HepG2 (cell line): ENCODE results near the gene SYTL5. TPM values are rescaled to one million over a fixed set of nuclear protein-coding genes. Genes with fewer than 3 reads are reported as not detected.

Experiments used
- ATAC-seq: fragments of 200-7000 bp; cut with Tn5 transposase; 3 replicates; pipeline ENCODE4 v1.9.1; 2020; ENCODE audit warnings: mild to moderate bottlenecking, moderate library complexity
- BruUV-seq: library from RNA; stranded (reverse); fragments of 400-500 nt; replicated peaks from 2 replicates; lab custom pipeline; 2021; lab: Mats Ljungman, UMichigan
- CTCF ChIA-PET: fragments of 300-600 bp; formaldehyde crosslinking; extraction: SDS; loops from one replicate; lab custom pipeline; 2021; ENCODE audit warnings: low total read pairs, inconsistent platforms, low intra/inter-chr PET ratio; lab: Yijun Ruan, JAX
- POLR2A ChIA-PET: fragments of 350-600 bp; sonication (Branson Sonifier 250); formaldehyde crosslinking; loops from one replicate; lab custom pipeline; 2020; ENCODE audit warnings: antibody characterized with exemption, inconsistent platforms; lab: Yijun Ruan, JAX
- DNase-seq: peaks from one replicate; pipeline ENCODE4 v3.0.0-alpha.2; 2015; ENCODE audit warnings: low spot score
- FAIRE-seq: peaks from 3 replicates; lab custom pipeline; 2011; peaks lifted over from hg19 to GRCh38; lab: Jason Lieb, UNC
- H2AFZ ChIP-seq: one replicate; pipeline ENCODE4 v1.6.1; 2011; ENCODE audit warnings: low read length, inconsistent platforms
- H3K27ac ChIP-seq: fragments of 300-600 bp; 3 replicates; pipeline ENCODE4 v1.8.0; 2011; ENCODE audit warnings: mixed run types, mild to moderate bottlenecking, mixed read lengths, low read length, inconsistent platforms; ENCODE audit not compliant: insufficient read depth; ENCODE audit errors: extremely low read length
- H3K27me3 ChIP-seq, 2 experiments: fragments of 200-600 bp in 1 of 2; 2 replicates in 1 of 2; 3 replicates in 1 of 2; pipeline versions ENCODE4 v1.6.0 to v1.8.0; 2011; ENCODE audit warnings: low read length in 2 of 2, mild to moderate bottlenecking in 2 of 2, moderate library complexity in 2 of 2, inconsistent platforms in 1 of 2; ENCODE audit not compliant: insufficient read depth in 2 of 2, control insufficient read depth in 1 of 2
- H3K36me3 ChIP-seq, 2 experiments: fragments of 200-600 bp in 1 of 2; replicated peaks in 1 of 2; 2 replicates in 1 of 2; 3 replicates in 1 of 2; pipeline versions ENCODE4 v1.5.1 to v1.8.0; 2011; ENCODE audit warnings: low read length in 2 of 2, inconsistent platforms in 1 of 2; ENCODE audit not compliant: insufficient read depth in 2 of 2, control insufficient read depth in 1 of 2
- H3K4me1 ChIP-seq: 2 replicates; pipeline ENCODE4 v1.5.1; 2012; ENCODE audit warnings: low read length, inconsistent platforms; ENCODE audit not compliant: insufficient read depth
- H3K4me2 ChIP-seq: 2 replicates; pipeline ENCODE4 v1.6.0; 2011; ENCODE audit warnings: low read depth, low read length, inconsistent platforms
- H3K4me3 ChIP-seq, 3 experiments: fragments of 200-600 bp in 1 of 3; sonication (generic), shearing (Covaris generic) in 1 of 3; replicated peaks in 1 of 3; 2 replicates each; pipeline ENCODE4 v1.5.1; 2011 to 2016; ENCODE audit warnings: low read length in 3 of 3, inconsistent platforms in 2 of 3, low read depth in 2 of 3, mild to moderate bottlenecking in 2 of 3, control low read depth in 1 of 3, mixed read lengths in 1 of 3; ENCODE audit not compliant: insufficient read depth in 1 of 3
- H3K79me2 ChIP-seq: one replicate; pipeline ENCODE4 v1.6.1; 2011; ENCODE audit warnings: low read length, inconsistent platforms; ENCODE audit not compliant: insufficient read depth
- H3K9ac ChIP-seq: 2 replicates; pipeline ENCODE4 v1.6.0; 2011; ENCODE audit warnings: mild to moderate bottlenecking, low read depth, low read length, inconsistent platforms; ENCODE audit not compliant: insufficient read depth
- H3K9me3 ChIP-seq: 2 replicates; pipeline ENCODE4 v1.5.1; 2012; ENCODE audit warnings: mild to moderate bottlenecking, low read length
- H4K20me1 ChIP-seq: 2 replicates; pipeline ENCODE4 v1.6.0; 2011; ENCODE audit warnings: inconsistent platforms, mild to moderate bottlenecking, low read length, moderate library complexity; ENCODE audit not compliant: insufficient read depth
- ETS1 ChIP-seq: sonication (generic); formaldehyde crosslinking; IDR thresholded peaks from 2 replicates; pipeline ENCODE4 v1.4.0; 2020; ENCODE audit warnings: missing genetic modification reagents
- FOXO1 ChIP-seq: sonication (generic); formaldehyde crosslinking; IDR thresholded peaks from 2 replicates; pipeline ENCODE4 v1.4.0; 2020; ENCODE audit warnings: missing genetic modification reagents
- GATAD1 ChIP-seq: IDR thresholded peaks from 2 replicates; pipeline ENCODE4 v1.6.1; 2016; ENCODE audit warnings: missing genetic modification reagents, missing compliant biosample characterization
- GLMP ChIP-seq: sonication (generic); formaldehyde crosslinking; IDR thresholded peaks from 2 replicates; pipeline ENCODE4 v1.9.0; 2021; ENCODE audit warnings: missing genetic modification reagents, mild to moderate bottlenecking, borderline replicate concordance
- MXD1 ChIP-seq: sonication (generic); formaldehyde crosslinking; IDR thresholded peaks from 2 replicates; pipeline ENCODE4 v1.4.0; 2020; ENCODE audit warnings: mild to moderate bottlenecking, missing genetic modification reagents
- MYC ChIP-seq: sonication (generic); formaldehyde crosslinking; IDR thresholded peaks from 2 replicates; pipeline ENCODE4 v1.9.0; 2021; ENCODE audit warnings: missing genetic modification reagents, borderline replicate concordance
- SIN3A ChIP-seq: IDR thresholded peaks from 2 replicates; pipeline ENCODE4 v1.6.1; 2011; ENCODE audit warnings: low read depth, mild to moderate bottlenecking, control low read depth, low read length, borderline replicate concordance
- SKI ChIP-seq: fragments of 450-650 bp; IDR thresholded peaks from one replicate; pipeline ENCODE4 v1.6.1; 2018; ENCODE audit warnings: mild to moderate bottlenecking; ENCODE audit not compliant: partially characterized antibody
- SMARCC2 ChIP-seq: fragments of 450-650 bp; IDR thresholded peaks from 2 replicates; pipeline ENCODE4 v1.6.1; 2017; ENCODE audit warnings: antibody characterized with exemption, mild to moderate bottlenecking
- ZNF414 ChIP-seq: sonication (generic); formaldehyde crosslinking; IDR thresholded peaks from 2 replicates; pipeline ENCODE4 v1.5.0; 2020; ENCODE audit warnings: missing genetic modification reagents
- ZNF660 ChIP-seq: sonication (generic); formaldehyde crosslinking; IDR thresholded peaks from 2 replicates; pipeline ENCODE4 v1.5.1; 2020; ENCODE audit warnings: mild to moderate bottlenecking, low read depth, missing genetic modification reagents, borderline replicate concordance
- ZNF772 ChIP-seq: sonication (generic); formaldehyde crosslinking; IDR thresholded peaks from 2 replicates; pipeline ENCODE4 v1.5.0; 2020; ENCODE audit warnings: mild to moderate bottlenecking, missing genetic modification reagents
- WGBS: methylation state at CpG from one replicate; pipeline ENCODE4 v1.1.6; 2017; ENCODE audit warnings: low lambda C conversion rate; 5-methylcytosine and 5-hydroxymethylcytosine counted together
- in situ Hi-C: cut with HindIII; loops from 2 replicates; pipeline ENCODE4 v1.10.0; 2017; ENCODE audit warnings: low pct_unique_long_range_greater_than_20kb; ENCODE audit not compliant: extremely low pct_ligation_motif_present
- intact Hi-C: fragments of 100-400 bp; cut with micrococcal nuclease; formaldehyde crosslinking; loops from one replicate; pipeline ENCODE4 v1.10.0; 2022; ENCODE audit not compliant: unreplicated experiment
- polyA plus RNA-seq, 8 experiments: library from polyadenylated mRNA; depleted of rRNA in 3 of 8; stranded (reverse) in 7 of 8; unstranded in 1 of 8; fragments of >200 nt; fragmentation: Illumina TruSeq in 4 of 8; extraction: Trizol in 4 of 8; gene quantifications; 2 replicates each; pipeline versions ENCODE4 v1.2.1 to v1.2.3, GENCODE V29; 2011 to 2016; ENCODE audit warnings: low read depth in 4 of 8, missing spikeins in 1 of 8, mixed read lengths in 1 of 8; ENCODE audit not compliant: insufficient read depth in 1 of 8
- total RNA-seq, 5 experiments: library from RNA; depleted of rRNA; stranded (reverse); fragments of >200 nt; fragmentation: Illumina TruSeq; extraction: Trizol; gene quantifications; 2 replicates each; pipeline ENCODE4 v1.2.3, GENCODE V29; 2016; ENCODE audit warnings: low read depth in 1 of 5

SYTL5 gene
- total and polyA plus RNA-seq, 2 of the 13 experiments (the other 11 are each of a cell fraction or from before 2014, with no cell fraction given): not detected

GRCh38 chrX:37997096-37997495 is 9.3 kb upstream of the SYTL5 start:
- intact Hi-C loops (no loop called here), in situ Hi-C loops (no loop called here)
- Histone ChIP-seq H3K9ac (no peak overlapping the region), H2AFZ (no peak overlapping the region), H3K9me3 (no peaks in the 10 kb centered on the region), H3K27ac (no peak overlapping the region), H3K4me2 (no peak overlapping the region), H3K27me3 (no peaks in the 10 kb centered on the region), H3K4me3 (no peak overlapping the region), H3K36me3 (no peaks in the 10 kb centered on the region), H4K20me1 (no peaks in the 10 kb centered on the region), H3K79me2 (no peaks in the 10 kb centered on the region), H3K4me1 (0 out of 2 replicates have a peak, but pooled peaks cover 8% of the 10 kb centered on the region)
- FAIRE-seq (no peak), ATAC-seq (no peak), DNase-seq (no peak)
- WGBS: 86% methylated on average over 2 of the region's 8 CpGs
- BruUV-seq: no TSS peak
- TF ChIP-seq FOXO1 (no peak), ZNF414 (CRISPR knock-in tag) (no peak), GATAD1 (CRISPR knock-in tag) (no peak), SKI (no peak), ZNF660 (CRISPR knock-in tag) (no peak), MYC (CRISPR knock-in tag) (no peak), SIN3A (no peak), MXD1 (CRISPR knock-in tag) (no peak), GLMP (CRISPR knock-in tag) (no peak), ETS1 (no peak), ZNF772 (no peak), SMARCC2 (no peak)
- ChIA-PET POLR2A (no interaction called here), CTCF (no interaction called here)
